Right renal cortex interstitium (tissue), 3 donors: ENCODE results near the gene TAS2R42. TPM values are rescaled to one million over a fixed set of nuclear protein-coding genes. Genes with fewer than 3 reads are reported as not detected.

Source experiments
- DNase-seq, 3 donors: peaks; one replicate each; pipeline ENCODE4 v3.0.0-alpha.2; 2013; ENCODE audit warnings: low read depth in 3 of 3, low spot score in 2 of 3
- polyA plus RNA-seq, 3 donors: library from polyadenylated mRNA; unstranded; fragments of 120-200 nt; gene quantifications; one replicate each; pipeline ENCODE4 v1.2.1, GENCODE V29; 2013; ENCODE audit not compliant: insufficient read length in 3 of 3

TAS2R42 gene
- polyA plus RNA-seq, 3 donors, result not detected

DNA sequence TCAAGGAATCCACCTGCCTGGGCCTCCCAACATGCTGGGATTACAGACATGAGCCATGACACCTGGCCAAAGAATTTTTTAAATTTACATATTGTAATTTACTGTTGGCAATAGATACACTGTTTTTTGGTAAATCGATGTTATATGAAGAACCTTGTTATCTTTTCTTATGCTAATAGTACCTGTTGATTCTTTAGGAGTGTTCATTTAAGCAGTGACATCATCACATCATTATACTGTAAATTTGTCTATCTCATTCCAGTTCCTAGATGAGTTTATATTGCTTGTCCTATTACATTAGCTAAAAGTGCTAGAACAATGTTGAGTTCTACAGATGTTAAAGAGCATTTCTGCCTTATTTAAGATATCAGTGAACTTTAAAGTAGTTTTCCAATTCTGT is 39.3 kb downstream of the TAS2R42 start:
- no peak for DNase-seq

DNA sequence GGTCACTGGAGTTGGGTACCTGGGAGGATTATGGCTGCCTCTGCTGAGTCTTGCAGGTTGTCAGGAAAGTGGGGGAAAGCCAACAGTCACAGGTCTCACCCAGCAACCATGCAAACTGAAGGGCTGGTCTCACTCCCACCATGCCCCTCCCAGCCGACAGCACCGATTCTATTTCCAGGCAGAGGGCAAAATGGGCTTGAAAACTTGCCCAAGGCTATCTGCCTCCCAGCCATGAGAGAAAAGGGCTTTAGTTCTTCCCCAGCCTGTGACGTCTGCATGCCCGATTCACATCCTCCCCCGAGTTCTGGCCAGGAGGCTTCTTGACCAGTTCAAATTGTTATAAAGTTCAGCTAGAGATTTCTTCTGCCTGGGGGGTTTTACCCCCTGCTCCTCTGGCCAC is 42.4 kb downstream of the TAS2R42 start:
- DNase-seq, result no peak

DNA sequence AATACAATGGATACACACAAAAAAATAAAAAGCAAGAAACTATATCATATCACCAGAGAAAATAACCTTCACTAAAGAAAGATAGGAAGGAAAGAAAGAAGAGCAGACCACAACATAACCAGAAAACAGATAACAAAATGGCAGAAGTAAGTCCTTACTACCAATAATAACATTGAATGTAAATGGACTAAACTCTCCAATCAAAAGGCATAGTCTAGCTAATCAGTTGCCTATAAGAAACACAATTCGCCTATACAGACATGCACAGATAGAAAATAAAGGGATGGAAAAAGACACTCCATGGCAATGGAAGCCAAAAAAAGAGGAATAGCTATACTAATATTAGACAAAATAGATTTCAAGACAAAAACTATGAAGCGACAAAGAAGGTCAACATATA is 43.4 kb downstream of the TAS2R42 start:
- no peak for DNase-seq

DNA sequence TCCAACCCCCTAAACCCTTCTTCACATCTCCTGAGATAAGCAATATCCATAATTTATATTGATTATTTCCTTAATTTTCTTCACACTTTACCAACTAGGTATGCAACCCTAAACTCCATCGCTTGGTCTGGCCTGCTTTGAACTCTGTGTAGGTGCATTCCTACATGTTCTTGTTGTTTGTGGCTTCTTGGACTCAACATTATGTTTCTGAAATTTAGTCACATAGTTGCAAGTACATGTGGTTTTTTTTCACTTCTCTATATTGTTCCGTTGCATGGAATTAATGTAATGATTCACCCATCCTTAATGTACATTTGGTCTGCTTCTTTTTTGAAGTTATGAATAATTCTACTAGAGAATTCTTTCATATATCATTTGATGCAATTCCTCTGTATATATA is 50.7 kb downstream of the TAS2R42 start:
- no peak for DNase-seq

Other genes starting within 250 kb of the TAS2R42 start
- 1 to 10 TPM; 2.3 to 3.1 (median 2.9) TPM for gene TAS2R14, start 247.7 kb downstream of the TAS2R42 start, polyA plus RNA-seq
- not detected for gene TAS2R50, start 200.0 kb downstream of the TAS2R42 start, polyA plus RNA-seq
- 1 to 10 TPM in 2 of 3 donors, under 1 TPM in 1; 0.89 to 1.2 (median 1.1) TPM for gene TAS2R20, start 188.6 kb downstream of the TAS2R42 start, polyA plus RNA-seq
- gene TAS2R19, start 164.3 kb downstream of the TAS2R42 start, polyA plus RNA-seq, result 1 to 10 TPM in 2 of 3 donors, under 1 TPM in 1; 0.94 to 1.8 (median 1.2) TPM
- 1 to 10 TPM; 1.0 to 2.1 (median 1.1) TPM for gene TAS2R31, start 155.5 kb downstream of the TAS2R42 start, polyA plus RNA-seq
- not detected for gene TAS2R46, start 124.6 kb downstream of the TAS2R42 start, polyA plus RNA-seq
- under 1 TPM in 2 of 3 donors, not detected in 1; 0.21 to 0.36 TPM for gene TAS2R43, start 94.6 kb downstream of the TAS2R42 start, polyA plus RNA-seq
- gene TAS2R30, start 52.3 kb downstream of the TAS2R42 start, polyA plus RNA-seq, result under 1 TPM; 0.15 to 0.27 (median 0.21) TPM
- 10 to 100 TPM; 19.1 to 19.3 (median 19.2) TPM for gene SMIM10L1, start 15.7 kb downstream of the TAS2R42 start, polyA plus RNA-seq
- not detected for gene PRB3, start 82.8 kb upstream of the TAS2R42 start, polyA plus RNA-seq
- not detected for gene PRB4, start 123.5 kb upstream of the TAS2R42 start, polyA plus RNA-seq
- not detected for gene PRB2, start 208.6 kb upstream of the TAS2R42 start, polyA plus RNA-seq